Lower lobe of right lung (tissue), 2 donors: ENCODE measurements around the gene AANAT. TPM values are rescaled to one million over a fixed set of nuclear protein-coding genes. Genes with fewer than 3 reads are reported as not detected.

Experiments used
- ATAC-seq, 2 donors: fragments of 200-7000 bp; cut with Tn5 transposase; one replicate each; pipeline ENCODE4 v1.9.1; 2020 to 2022; ENCODE audit warnings: mild to moderate bottlenecking in 2 of 2, moderate library complexity in 2 of 2
- DNase-seq: peaks from one replicate; pipeline ENCODE4 v3.0.0-alpha.2; 2020
- H3K27ac ChIP-seq: fragments of 200-600 bp; one replicate; pipeline ENCODE4 v1.8.0; 2022
- H3K27me3 ChIP-seq: fragments of 200-600 bp; one replicate; pipeline ENCODE4 v1.8.0; 2022; ENCODE audit warnings: low read depth
- H3K36me3 ChIP-seq: fragments of 200-600 bp; one replicate; pipeline ENCODE4 v1.8.0; 2022; ENCODE audit warnings: mild to moderate bottlenecking
- H3K4me1 ChIP-seq: fragments of 200-600 bp; one replicate; pipeline ENCODE4 v1.8.0; 2022
- H3K4me3 ChIP-seq: fragments of 200-600 bp; one replicate; pipeline ENCODE4 v1.8.0; 2022; ENCODE audit warnings: mild to moderate bottlenecking
- H3K9me3 ChIP-seq: fragments of 200-600 bp; one replicate; pipeline ENCODE4 v1.8.0; 2022
- CTCF ChIP-seq: fragments of 200-600 bp; IDR thresholded peaks from one replicate; pipeline ENCODE4 v1.8.0; 2022; ENCODE audit warnings: antibody characterized with exemption, mild to moderate bottlenecking
- intact Hi-C: fragments of 100-400 bp; cut with DNase I; formaldehyde crosslinking; loops from one replicate; pipeline ENCODE4 v1.11.0; 2022
- total RNA-seq: library from RNA; stranded (reverse); fragmentation: NEBNext Ultra II Directional; extraction: Animal tissue kit (Norgen Biotek cat#: 25700); gene quantifications from one replicate; pipeline ENCODE4 v1.2.1, GENCODE V29; 2021
- donor health status: DM: no; HTN: yes; CAD: no; lungs with severe emphysema.

AANAT gene
- total RNA-seq, 1 donor from 2014 or later: not detected

GRCh38 chr17:76437467-76438402 lies 29.7 kb upstream of the AANAT start:
- no peak for TF ChIP-seq CTCF
- ATAC-seq: no peak
- intact Hi-C loops: no loop called here
- no peak overlapping the region for H3K27ac ChIP-seq
- no peaks in the 10 kb centered on the region for H3K4me1 ChIP-seq
- DNase-seq: no peak
- H3K4me3 ChIP-seq: no peak overlapping the region
- H3K36me3 ChIP-seq: no peaks in the 10 kb centered on the region
- H3K9me3 ChIP-seq: no peaks in the 10 kb centered on the region
- no peaks in the 10 kb centered on the region for H3K27me3 ChIP-seq

GRCh38 chr17:76438906-76439305 lies 28.5 kb upstream of the AANAT start:
- H3K4me3 ChIP-seq: no peak overlapping the region
- no peaks in the 10 kb centered on the region for H3K27me3 ChIP-seq
- TF ChIP-seq CTCF: no peak
- H3K27ac ChIP-seq: no peak overlapping the region
- no peaks in the 10 kb centered on the region for H3K9me3 ChIP-seq
- DNase-seq: no peak
- intact Hi-C loops: no loop called here
- no peaks in the 10 kb centered on the region for H3K36me3 ChIP-seq
- ATAC-seq: no peak
- H3K4me1 ChIP-seq: no peaks in the 10 kb centered on the region

- TF ChIP-seq CTCF: no peak
- intact Hi-C loops: no loop called here
- H3K4me3 ChIP-seq: no peak overlapping the region
- no peak overlapping the region for H3K27ac ChIP-seq
- ATAC-seq: no peak
- H3K36me3 ChIP-seq: no peaks in the 10 kb centered on the region
- H3K4me1 ChIP-seq: no peaks in the 10 kb centered on the region
- no peaks in the 10 kb centered on the region for H3K9me3 ChIP-seq
- DNase-seq: no peak
- no peaks in the 10 kb centered on the region for H3K27me3 ChIP-seq
Observed at GRCh38 chr17:76439314-76439928, 28.0 kb upstream of the AANAT start.

- Histone ChIP-seq H3K27ac (no peak overlapping the region), H3K4me3 (no peak overlapping the region), H3K27me3 (no peaks in the 10 kb centered on the region), H3K4me1 (peaks cover under 1% of the 10 kb centered on the region), H3K9me3 (no peaks in the 10 kb centered on the region), H3K36me3 (no peaks in the 10 kb centered on the region)
- intact Hi-C loops: no loop called here
- DNase-seq (no peak), ATAC-seq (no peak)
- no peak for TF ChIP-seq CTCF
Observed at GRCh38 chr17:76440751-76441362, 26.5 kb upstream of the AANAT start.

- no peaks in the 10 kb centered on the region for H3K27me3 ChIP-seq
- TF ChIP-seq CTCF: no peak
- ATAC-seq: no peak
- H3K9me3 ChIP-seq: no peaks in the 10 kb centered on the region
- no peak overlapping the region for H3K4me3 ChIP-seq
- no peak overlapping the region for H3K27ac ChIP-seq
- no peak for DNase-seq
- H3K36me3 ChIP-seq: no peaks in the 10 kb centered on the region
- H3K4me1 ChIP-seq: peaks cover 10% of the 10 kb centered on the region
- intact Hi-C loops: no loop called here
Observed at GRCh38 chr17:76441686-76442340, 25.6 kb upstream of the AANAT start.
